Smooth muscle cell (in vitro differentiated cells): ENCODE measurements around the gene CTNNA3. TPM values are rescaled to one million over a fixed set of nuclear protein-coding genes. Genes with fewer than 3 reads are reported as not detected.

ENCODE experiments used
- DNase-seq: peaks from one replicate; lab custom pipeline; 2025; ENCODE audit not compliant: unreplicated experiment; lab: John Stamatoyannopoulos, UW
- H2AFZ ChIP-seq: fragments of 200-600 bp; sonication (generic); 2 replicates; pipeline ENCODE4 v1.6.0; 2016; ENCODE audit warnings: antibody characterized with exemption, low read depth, mild to moderate bottlenecking
- H3F3A ChIP-seq: fragments of 200-600 bp; sonication (generic); 2 replicates; pipeline ENCODE4 v1.6.0; 2017; ENCODE audit warnings: antibody characterized with exemption, low read depth
- H3K27ac ChIP-seq: fragments of 200-600 bp; sonication (generic); 2 replicates; pipeline ENCODE4 v1.5.1; 2016; ENCODE audit warnings: low read depth, mild to moderate bottlenecking
- H3K27me3 ChIP-seq: fragments of 200-600 bp; sonication (generic); 2 replicates; pipeline ENCODE4 v1.6.1; 2016; ENCODE audit warnings: low read depth, mild to moderate bottlenecking
- H3K36me3 ChIP-seq: fragments of 200-600 bp; sonication (generic); 2 replicates; pipeline ENCODE4 v1.5.1; 2016; ENCODE audit warnings: low read depth
- H3K4me1 ChIP-seq: fragments of 200-600 bp; sonication (generic); 2 replicates; pipeline ENCODE4 v1.5.1; 2016; ENCODE audit warnings: low read depth
- H3K4me2 ChIP-seq: fragments of 200-600 bp; sonication (generic); 2 replicates; pipeline ENCODE4 v1.6.0; 2016; ENCODE audit warnings: mild to moderate bottlenecking
- H3K4me3 ChIP-seq: fragments of 200-600 bp; sonication (generic); 2 replicates; pipeline ENCODE4 v1.5.1; 2016; ENCODE audit warnings: mild to moderate bottlenecking
- H3K79me2 ChIP-seq: fragments of 200-600 bp; sonication (generic); 2 replicates; pipeline ENCODE4 v1.6.0; 2016; ENCODE audit warnings: low read depth, mild to moderate bottlenecking
- H3K9ac ChIP-seq: fragments of 200-600 bp; sonication (generic); 2 replicates; pipeline ENCODE4 v1.6.0; 2016; ENCODE audit warnings: low read depth
- H3K9me3 ChIP-seq: fragments of 200-600 bp; sonication (generic); replicated peaks from 2 replicates; pipeline ENCODE4 v1.5.1; 2016; ENCODE audit warnings: low read depth
- H4K20me1 ChIP-seq: fragments of 200-600 bp; sonication (generic); 2 replicates; pipeline ENCODE4 v1.6.0; 2016; ENCODE audit warnings: low read depth
- WGBS: methylation state at CpG from one replicate; pipeline ENCODE4 v1.1.7; 2016; ENCODE audit warnings: low lambda C conversion rate; 5-methylcytosine and 5-hydroxymethylcytosine counted together
- polyA plus RNA-seq: library from polyadenylated mRNA; unstranded; fragments of >200 nt; fragmentation: Nextera tagmentation; extraction: Ambion mirVana; gene quantifications from 2 replicates; pipeline ENCODE4 v1.2.1, GENCODE V29; 2016
- total RNA-seq: library from RNA; depleted of rRNA; stranded (reverse); fragments of >200 nt; gene quantifications from 2 replicates; pipeline ENCODE4 v1.2.3, GENCODE V29; 2014
- TF ChIP-seq, protein P1 (sequence below): fragments of 200-600 bp; sonication (generic); IDR thresholded peaks from 2 replicates; pipeline ENCODE4 v1.5.1; 2017; ENCODE audit warnings: borderline replicate concordance, mild to moderate bottlenecking, antibody characterized with exemption; ENCODE audit not compliant: insufficient read depth, poor library complexity, severe bottlenecking

The CTNNA3 gene
- total and polyA plus RNA-seq, 2 experiments from 2014 or later: 1.3 TPM; not detected in 1

DNA sequence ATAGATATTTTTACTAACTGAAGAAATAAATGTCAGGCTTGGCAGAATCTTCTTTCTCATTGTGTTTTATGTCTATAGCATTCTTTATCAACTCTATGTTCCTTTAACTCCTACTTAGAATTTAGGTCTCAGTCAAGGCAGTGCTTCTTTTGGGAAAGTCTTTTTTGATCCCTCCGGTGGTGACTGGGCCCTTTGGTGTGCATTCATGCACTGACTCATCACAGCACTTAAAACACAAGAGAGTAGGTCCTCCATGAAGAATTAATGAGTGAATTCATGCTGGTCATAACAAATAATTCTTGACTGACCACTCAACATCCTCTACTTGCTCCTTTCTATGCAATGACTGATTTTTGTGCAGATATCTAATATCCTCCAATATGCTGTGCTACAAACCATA lies 1229.0 kb downstream of the CTNNA3 start:
- Histone ChIP-seq H3F3A (no peaks in the 10 kb centered on the region), H3K4me3 (no peak overlapping the region), H3K9ac (no peak overlapping the region), H2AFZ (no peak overlapping the region), H3K4me2 (no peak overlapping the region), H3K36me3 (no peaks in the 10 kb centered on the region), H3K9me3 (no peaks in the 10 kb centered on the region), H3K79me2 (no peaks in the 10 kb centered on the region), H3K4me1 (no peaks in the 10 kb centered on the region), H3K27ac (no peak overlapping the region), H3K27me3 (no peaks in the 10 kb centered on the region), H4K20me1 (no peaks in the 10 kb centered on the region)
- 79% methylated on average over 1 of the region's 1 CpG for WGBS
- TF ChIP-seq, protein P1, sequence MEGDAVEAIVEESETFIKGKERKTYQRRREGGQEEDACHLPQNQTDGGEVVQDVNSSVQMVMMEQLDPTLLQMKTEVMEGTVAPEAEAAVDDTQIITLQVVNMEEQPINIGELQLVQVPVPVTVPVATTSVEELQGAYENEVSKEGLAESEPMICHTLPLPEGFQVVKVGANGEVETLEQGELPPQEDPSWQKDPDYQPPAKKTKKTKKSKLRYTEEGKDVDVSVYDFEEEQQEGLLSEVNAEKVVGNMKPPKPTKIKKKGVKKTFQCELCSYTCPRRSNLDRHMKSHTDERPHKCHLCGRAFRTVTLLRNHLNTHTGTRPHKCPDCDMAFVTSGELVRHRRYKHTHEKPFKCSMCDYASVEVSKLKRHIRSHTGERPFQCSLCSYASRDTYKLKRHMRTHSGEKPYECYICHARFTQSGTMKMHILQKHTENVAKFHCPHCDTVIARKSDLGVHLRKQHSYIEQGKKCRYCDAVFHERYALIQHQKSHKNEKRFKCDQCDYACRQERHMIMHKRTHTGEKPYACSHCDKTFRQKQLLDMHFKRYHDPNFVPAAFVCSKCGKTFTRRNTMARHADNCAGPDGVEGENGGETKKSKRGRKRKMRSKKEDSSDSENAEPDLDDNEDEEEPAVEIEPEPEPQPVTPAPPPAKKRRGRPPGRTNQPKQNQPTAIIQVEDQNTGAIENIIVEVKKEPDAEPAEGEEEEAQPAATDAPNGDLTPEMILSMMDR: no peak
- DNase-seq: no peak

DNA sequence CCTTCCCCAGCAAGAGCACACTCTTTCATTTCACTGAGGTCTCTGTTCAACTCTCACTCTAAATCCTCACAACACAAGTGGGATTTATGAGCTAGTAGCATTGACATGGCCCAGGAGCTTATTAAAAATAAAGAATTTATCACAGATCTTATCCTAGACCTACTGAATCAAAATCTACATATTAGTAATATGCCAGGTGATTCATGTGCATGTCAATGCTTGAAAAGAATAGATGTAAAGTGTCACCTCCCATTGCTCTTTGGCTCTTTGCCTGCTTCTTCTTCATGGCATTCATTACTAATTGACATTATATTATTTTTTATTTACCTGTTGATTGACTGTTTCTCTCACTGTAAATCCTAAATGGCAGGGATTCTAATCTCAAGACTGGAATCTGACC lies 1229.4 kb downstream of the CTNNA3 start:
- no peaks in the 10 kb centered on the region for H3K27me3 ChIP-seq
- no peak overlapping the region for H3K4me2 ChIP-seq
- H3K9ac ChIP-seq: no peak overlapping the region
- no peak overlapping the region for H3K4me3 ChIP-seq
- no peak overlapping the region for H2AFZ ChIP-seq
- no peaks in the 10 kb centered on the region for H4K20me1 ChIP-seq
- H3K27ac ChIP-seq: no peak overlapping the region
- DNase-seq: no peak
- TF ChIP-seq, protein P1: no peak
- H3K9me3 ChIP-seq: no peaks in the 10 kb centered on the region
- no peaks in the 10 kb centered on the region for H3K4me1 ChIP-seq
- no peaks in the 10 kb centered on the region for H3F3A ChIP-seq
- H3K36me3 ChIP-seq: no peaks in the 10 kb centered on the region
- H3K79me2 ChIP-seq: no peaks in the 10 kb centered on the region

DNA sequence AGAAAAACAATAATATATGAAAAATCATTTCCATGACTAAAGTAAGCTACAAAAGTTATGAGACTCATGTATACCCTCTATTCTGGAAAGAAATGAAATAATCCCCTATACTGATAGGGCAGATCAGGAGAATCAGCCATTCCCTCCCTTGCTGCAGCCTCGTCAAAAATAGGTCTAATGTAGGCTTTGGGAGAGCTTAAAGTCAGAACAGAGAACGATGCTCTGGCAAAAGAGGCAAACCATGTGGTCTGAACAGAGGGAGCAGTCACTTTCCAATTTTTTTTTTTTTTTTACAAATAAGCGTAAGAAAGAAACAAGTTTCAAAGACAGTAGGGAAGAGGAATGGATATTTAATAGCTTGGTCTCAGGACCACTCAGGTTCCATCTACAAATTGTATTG lies 1232.4 kb downstream of the CTNNA3 start:
- H3F3A ChIP-seq: no peaks in the 10 kb centered on the region
- TF ChIP-seq, protein P1: no peak

DNA sequence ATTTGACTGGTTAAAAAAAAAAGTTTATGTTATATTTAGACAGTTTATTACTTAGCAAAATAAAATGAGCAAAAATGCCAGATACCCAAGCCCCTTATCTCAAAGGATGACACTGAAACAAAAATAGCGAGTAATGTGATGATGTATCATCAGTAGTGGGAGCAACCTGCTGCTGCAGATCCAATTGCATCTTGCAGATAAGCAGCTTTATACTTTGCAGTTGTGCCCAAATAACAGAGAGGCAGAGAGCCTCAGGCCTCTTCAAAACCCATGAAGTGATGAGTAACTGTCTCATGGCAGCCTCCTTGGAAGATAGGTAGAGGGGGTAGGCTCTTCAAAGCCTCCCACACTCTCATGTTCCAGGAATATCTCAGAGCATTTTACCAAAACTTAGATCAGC lies 1238.4 kb downstream of the CTNNA3 start:
- no peak overlapping the region for H3K4me3 ChIP-seq
- no peak overlapping the region for H3K27ac ChIP-seq
- 92% methylated on average over 1 of the region's 1 CpG for WGBS
- no peaks in the 10 kb centered on the region for H3K36me3 ChIP-seq
- H3K27me3 ChIP-seq: no peaks in the 10 kb centered on the region
- TF ChIP-seq, protein P1: no peak
- no peaks in the 10 kb centered on the region for H3K4me1 ChIP-seq
- H3K9me3 ChIP-seq: no peaks in the 10 kb centered on the region
- no peak overlapping the region for H2AFZ ChIP-seq
- no peak overlapping the region for H3K4me2 ChIP-seq
- no peaks in the 10 kb centered on the region for H4K20me1 ChIP-seq
- no peak for DNase-seq
- no peaks in the 10 kb centered on the region for H3K79me2 ChIP-seq
- H3K9ac ChIP-seq: no peak overlapping the region
- H3F3A ChIP-seq: no peaks in the 10 kb centered on the region

More for the DNA sequence above, 1232.4 kb downstream of the CTNNA3 start:
- Histone ChIP-seq H3K4me1 (no peaks in the 10 kb centered on the region), H4K20me1 (no peaks in the 10 kb centered on the region), H3K4me2 (no peak overlapping the region), H3K9ac (no peak overlapping the region), H3K79me2 (no peaks in the 10 kb centered on the region), H3K36me3 (no peaks in the 10 kb centered on the region), H2AFZ (no peak overlapping the region), H3K9me3 (no peaks in the 10 kb centered on the region), H3K27ac (no peak overlapping the region), H3K4me3 (no peak overlapping the region), H3K27me3 (no peaks in the 10 kb centered on the region)
- DNase-seq: no peak
- 84% methylated on average over 3 of the region's 3 CpGs for WGBS
